HG03066 (cell line): ENCODE measurements around the gene C1orf115.
"Not testable (repeated sequence)": the region's sequence is repeated elsewhere in the genome, so short reads cannot be mapped to it uniquely, and the experiment has no call there.

Experiments used
- ATAC-seq: cut with Tn5 transposase; IDR thresholded peaks from one replicate; pipeline ENCODE4 v1.9.1; 2021; ENCODE audit warnings: low read depth; ENCODE audit not compliant: unreplicated experiment

The C1orf115 gene

DNA sequence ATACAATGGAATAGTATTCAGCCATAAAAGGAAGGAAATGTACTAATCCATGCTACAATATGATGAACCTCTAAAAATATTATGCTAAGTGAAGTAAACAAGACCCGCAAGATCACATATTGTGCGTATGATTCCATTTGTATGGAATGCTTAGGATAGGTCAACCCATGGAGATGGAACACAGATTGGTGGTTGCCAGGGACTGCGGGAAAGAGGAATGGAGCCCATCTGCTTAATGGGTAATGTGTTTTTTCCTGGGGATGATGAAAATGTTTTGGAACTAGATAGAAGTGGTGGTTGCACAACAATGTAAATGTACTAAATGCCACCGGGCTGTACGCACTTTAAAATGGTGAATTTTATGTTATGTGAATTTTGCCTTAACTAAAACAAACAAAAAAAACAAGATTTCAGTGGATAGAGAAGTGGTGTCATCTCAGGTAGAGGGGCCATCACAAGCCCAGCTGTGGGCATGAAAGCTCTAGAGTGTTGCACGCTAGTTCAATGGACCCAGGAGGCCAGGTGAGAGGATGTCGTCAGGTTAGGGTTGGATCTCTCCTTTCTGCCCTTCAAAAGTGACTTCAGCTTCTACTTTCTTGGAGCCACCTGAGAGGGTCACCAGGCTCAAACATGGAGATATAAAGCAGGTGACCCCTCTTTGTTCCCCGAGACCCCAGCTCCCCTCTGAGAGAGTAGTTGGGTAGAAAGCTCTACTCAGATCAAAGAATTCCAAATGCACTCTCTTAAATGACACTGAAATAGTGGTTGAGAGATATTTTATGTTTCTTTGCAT, 2.5 kb downstream of the C1orf115 start:
- no peak for ATAC-seq

DNA sequence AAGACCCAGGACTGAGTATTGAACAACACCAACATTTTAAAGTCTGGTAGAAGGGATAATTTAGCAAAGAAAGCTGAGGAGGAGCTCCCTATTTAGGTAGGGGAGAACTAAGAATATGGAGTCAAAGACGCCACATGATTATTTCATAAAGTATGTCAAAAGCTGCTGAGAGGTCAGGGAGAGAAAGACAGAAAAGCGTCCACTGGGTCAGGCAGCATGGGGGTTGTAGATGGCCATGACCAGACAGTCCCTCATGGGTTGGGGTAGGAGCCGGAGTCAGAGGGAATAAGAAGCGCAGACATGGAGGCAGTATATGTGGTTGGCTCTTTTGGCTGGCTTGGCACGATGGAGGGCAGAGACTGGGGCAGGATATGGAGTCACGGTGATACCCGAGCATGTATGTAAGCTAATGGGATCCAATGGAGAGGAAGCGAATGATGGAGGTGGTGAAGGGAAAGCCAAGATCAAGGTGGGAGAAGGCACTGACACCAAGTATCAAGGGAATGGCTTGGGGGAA, 4.8 kb downstream of the C1orf115 start:
- no peak for ATAC-seq

DNA sequence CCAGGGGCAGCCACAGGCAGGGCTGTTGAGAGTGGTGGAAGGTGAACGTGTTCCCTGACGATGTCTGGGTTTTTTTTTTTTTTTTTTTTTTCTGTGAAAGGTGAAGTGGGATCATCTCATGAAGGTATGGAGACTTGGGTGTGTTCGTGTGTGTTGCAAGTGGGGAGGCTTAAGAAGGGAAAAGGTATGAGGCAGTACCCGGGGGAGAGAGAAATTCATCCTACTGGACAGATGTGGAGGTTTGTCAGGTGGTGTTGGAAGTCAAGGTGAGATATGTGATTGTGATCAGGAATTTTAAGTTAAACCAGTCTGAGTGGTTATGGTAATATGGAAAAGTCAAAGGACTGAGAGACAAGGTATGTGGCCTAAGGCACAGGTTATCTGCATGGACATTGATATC, 5.3 kb downstream of the C1orf115 start:
- ATAC-seq: no peak

DNA sequence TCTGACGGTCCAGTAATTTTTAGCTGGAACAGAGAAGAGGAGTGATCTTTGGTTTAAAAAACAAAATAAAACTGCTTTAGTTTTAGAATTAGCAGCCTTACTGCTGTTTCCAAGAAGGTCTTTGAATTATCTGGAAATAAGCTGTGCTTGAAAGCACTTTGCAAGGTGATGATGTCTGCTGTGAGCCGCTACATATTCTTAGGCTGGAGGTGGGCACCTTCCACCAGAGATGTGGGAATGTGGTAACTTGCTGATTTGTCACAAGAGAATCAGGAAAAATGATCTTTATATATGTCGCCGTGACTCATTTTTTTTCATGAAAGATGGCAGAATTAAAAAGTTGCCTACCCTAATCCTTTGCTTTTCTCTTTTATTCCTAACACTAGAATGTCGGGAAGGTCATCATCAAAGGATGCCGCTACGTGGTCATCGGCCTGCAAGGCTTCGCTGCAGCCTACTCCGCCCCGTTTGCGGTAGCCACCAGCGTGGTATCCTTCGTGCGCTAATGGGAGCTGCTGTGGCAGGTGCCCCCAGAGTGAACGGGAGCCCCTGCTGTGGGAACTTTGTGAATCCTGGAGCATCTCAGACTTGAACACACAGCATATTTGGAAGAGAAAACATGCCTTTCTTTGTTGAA, 6.2 kb downstream of the C1orf115 start:
- no peak for ATAC-seq

GRCh38 chr1:220696863-220697231, 6.7 kb downstream of the C1orf115 start:
- ATAC-seq: no peak

DNA sequence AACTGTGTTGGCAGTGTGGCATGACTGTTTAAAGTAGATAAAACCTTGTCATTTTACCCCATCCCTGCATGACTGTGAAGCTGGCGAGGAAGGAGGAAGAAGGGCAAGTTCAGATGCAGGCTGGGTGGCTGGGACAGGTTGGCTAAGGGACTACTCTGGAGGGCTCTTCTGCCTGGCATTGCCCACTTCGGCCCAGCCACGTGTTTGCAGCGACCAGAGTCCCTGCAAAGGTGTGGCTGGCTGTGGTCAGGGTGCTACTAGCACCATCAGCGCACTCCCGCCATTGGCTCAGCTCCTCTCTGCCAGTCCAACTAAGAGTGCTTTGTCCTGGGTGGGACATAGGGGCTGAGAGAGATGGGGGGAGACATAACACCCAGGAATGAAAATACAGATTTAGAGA, 7.2 kb downstream of the C1orf115 start:
- no peak for ATAC-seq

DNA sequence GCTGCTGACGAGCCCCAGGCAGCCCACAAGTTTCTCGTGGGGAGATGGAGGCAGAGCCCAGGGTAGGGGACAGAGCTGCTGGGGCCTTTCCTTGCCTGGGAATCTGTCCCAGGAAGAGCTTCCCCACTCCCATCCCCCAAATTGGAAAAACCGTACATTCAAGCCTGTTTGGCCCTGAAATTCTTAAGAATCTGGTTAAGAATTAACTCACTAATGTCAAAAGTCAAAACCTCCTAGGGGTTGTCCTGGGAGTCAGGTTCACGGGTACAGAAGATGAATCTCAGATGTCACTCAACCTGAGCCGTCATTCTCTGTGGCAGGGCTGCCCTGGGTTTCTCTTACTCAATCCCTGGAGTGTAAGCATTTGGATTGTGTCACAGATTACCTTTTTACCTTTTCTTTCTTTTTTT, 8.4 kb downstream of the C1orf115 start:
- ATAC-seq: no peak

DNA sequence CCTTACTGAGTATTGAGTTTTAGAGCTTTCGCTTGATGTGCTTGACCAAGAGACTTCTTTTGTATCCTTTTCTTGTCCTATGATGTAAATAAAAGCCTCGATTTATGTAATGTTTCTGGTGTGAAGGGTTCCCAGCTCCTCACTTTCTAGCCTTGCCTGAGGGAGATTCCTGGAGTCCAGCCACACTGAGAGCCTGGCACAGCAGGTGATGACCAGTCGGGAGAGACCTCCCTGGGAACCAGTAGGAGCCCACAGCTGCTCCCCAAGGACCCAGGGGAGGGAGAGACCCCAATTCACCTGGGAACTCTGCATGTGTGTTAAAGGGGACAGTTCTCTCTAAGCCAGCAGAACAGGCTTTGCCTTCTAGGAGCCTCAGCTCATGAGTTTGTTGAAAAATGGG, 8.9 kb downstream of the C1orf115 start:
- no peak for ATAC-seq

- no peak for ATAC-seq
These were observed 10.5 kb downstream of the C1orf115 start for GRCh38 chr1:220700556-220701179.

DNA sequence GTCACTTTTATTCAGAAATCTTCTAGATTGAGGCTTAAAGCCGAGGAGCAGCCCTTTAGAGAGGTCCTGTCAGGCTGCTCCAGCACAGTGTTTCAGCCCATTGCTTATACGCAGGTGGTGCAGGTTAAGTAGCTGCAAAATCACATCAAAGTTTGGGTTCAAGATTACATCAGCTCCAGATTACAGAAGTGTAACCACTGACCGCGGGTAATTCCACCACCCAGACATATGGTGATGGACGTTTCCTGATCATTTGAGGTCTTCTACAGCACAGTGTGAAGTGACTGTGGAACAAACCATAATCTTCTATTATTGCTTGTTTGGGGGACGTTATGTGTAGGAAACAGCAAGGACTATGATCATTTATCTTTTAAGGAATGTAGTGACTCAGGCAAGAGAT, 11.8 kb downstream of the C1orf115 start:
- ATAC-seq: no peak

- ATAC-seq: no peak
These were observed 12.6 kb downstream of the C1orf115 start for GRCh38 chr1:220702733-220703270.

GRCh38 chr1:220703305-220703704, 13.1 kb downstream of the C1orf115 start:
- no peak for ATAC-seq

- ATAC-seq: no peak
These were observed 15.6 kb downstream of the C1orf115 start for GRCh38 chr1:220705782-220706181.

DNA sequence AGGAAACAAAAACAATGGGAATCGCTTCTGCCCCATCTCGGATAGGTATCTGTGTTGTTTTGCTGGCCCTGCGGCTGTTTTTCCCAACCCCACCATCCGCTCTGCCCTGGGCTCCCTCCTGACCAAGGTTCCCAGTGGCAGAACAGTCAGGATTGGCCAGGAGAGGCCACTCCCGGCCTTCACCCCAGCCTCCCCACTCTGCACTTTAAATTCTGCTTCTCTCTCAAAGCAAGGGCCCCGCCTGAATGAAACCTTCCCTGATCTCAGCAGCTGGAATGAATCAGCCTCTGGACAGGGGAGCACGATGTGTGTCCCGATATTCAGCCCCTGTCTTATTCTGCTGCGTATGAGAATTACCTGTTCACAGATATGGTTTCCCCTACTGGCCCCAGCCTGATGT, 16.3 kb downstream of the C1orf115 start:
- no peak for ATAC-seq

DNA sequence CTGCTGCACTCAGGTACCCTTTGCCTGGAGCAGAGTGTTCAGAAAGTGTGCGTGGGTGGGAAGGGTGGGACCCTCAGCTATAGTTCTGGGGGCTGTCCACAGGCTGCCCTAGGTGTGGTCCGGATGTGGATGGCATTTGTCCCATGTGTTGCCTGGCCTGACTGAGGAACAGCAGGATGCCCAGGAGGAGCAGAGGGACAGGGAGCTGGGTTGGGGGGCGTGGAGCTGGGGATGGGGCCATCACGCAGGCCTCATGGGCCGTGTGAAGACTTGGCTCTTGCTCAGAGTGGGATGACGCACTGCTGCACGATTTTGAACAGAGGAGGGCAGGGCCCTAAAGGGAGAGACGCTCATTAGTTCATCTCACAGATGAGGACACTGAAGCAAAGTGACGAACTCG, 17.0 kb downstream of the C1orf115 start:
- ATAC-seq: no peak

GRCh38 chr1:220708244-220708643, 18.1 kb downstream of the C1orf115 start:
- ATAC-seq: no peak

- ATAC-seq: no peak
These were observed 19.0 kb downstream of the C1orf115 start for GRCh38 chr1:220708936-220709801.

DNA sequence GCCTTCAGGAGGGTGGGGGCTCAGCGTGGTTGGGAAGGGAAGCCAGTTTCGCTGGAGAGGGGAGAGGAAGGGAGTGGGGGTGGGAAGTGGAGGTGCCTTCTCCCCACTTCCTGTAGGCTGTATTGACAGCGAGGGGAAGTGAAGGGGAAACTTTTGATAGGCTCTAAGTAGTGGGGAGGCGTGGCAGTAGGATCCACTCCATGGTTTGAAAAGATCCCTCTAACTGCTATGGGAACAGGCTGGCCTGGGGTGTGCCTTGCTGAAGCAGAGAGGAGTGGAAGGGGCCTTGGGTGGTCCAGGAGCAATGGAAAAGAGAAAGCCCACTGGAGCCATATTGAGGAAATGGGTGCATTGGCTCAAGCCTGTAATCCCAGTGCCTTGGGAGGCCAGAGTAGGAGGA, 20.2 kb downstream of the C1orf115 start:
- ATAC-seq: no peak

- peak; percentile 81 for ATAC-seq
These were observed 21.1 kb downstream of the C1orf115 start for GRCh38 chr1:220711056-220711809.

DNA sequence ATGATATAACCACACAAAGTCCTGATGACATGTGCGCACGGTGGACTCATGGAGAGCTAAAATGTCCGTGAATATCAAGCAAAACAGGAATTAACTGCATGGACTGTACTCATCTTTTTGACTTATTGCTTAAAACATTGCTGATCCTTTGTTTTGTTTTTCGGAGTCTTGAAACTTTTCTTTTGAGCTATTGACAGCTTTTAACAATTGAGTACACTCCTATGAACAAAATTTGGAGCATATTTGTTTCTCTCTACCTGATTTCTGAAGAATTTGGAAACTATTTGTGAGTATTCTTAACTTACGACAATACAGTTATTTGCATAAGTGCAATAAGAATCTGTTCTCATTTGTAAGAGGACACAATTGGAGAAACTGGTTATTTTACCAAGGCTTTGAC, 25.8 kb downstream of the C1orf115 start:
- not testable (repeated sequence) for ATAC-seq
